ENCODE measurements around the gene ERLEC1.

Gene ERLEC1

DNA sequence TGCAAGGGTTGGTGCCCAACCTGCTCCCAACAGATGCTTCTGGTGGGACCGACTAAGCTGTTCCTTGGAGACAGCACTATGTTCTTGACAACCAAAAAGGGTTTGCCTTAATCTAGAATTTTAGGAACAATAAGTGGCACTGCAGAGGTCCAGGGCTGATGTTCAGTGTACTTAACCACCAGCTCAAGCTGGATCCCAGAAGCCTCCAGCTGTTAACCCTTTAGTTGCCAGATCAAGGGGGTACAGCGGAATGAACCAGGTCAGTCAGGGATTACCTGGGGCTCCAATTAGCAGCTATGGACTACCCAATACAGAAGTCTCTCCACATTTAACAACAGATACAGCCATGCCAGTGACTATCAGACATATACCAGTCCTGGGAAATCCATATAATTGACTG is 69.4 kb downstream of the ERLEC1 start:
- in situ Hi-C loops (cut with MboI; ENCODE audit: low pct_unique_long_range_greater_than_20kb, low sequenced_read_pairs, unreplicated experiment): no loop called here
- TF ChIP-seq, protein P1, sequence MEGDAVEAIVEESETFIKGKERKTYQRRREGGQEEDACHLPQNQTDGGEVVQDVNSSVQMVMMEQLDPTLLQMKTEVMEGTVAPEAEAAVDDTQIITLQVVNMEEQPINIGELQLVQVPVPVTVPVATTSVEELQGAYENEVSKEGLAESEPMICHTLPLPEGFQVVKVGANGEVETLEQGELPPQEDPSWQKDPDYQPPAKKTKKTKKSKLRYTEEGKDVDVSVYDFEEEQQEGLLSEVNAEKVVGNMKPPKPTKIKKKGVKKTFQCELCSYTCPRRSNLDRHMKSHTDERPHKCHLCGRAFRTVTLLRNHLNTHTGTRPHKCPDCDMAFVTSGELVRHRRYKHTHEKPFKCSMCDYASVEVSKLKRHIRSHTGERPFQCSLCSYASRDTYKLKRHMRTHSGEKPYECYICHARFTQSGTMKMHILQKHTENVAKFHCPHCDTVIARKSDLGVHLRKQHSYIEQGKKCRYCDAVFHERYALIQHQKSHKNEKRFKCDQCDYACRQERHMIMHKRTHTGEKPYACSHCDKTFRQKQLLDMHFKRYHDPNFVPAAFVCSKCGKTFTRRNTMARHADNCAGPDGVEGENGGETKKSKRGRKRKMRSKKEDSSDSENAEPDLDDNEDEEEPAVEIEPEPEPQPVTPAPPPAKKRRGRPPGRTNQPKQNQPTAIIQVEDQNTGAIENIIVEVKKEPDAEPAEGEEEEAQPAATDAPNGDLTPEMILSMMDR (IDR thresholded peaks at IDR 0.05; ENCODE audit: extremely low read depth, insufficient read depth, missing control alignments): no peak
- DNase-seq (ENCODE audit: low spot score): no peak

DNA sequence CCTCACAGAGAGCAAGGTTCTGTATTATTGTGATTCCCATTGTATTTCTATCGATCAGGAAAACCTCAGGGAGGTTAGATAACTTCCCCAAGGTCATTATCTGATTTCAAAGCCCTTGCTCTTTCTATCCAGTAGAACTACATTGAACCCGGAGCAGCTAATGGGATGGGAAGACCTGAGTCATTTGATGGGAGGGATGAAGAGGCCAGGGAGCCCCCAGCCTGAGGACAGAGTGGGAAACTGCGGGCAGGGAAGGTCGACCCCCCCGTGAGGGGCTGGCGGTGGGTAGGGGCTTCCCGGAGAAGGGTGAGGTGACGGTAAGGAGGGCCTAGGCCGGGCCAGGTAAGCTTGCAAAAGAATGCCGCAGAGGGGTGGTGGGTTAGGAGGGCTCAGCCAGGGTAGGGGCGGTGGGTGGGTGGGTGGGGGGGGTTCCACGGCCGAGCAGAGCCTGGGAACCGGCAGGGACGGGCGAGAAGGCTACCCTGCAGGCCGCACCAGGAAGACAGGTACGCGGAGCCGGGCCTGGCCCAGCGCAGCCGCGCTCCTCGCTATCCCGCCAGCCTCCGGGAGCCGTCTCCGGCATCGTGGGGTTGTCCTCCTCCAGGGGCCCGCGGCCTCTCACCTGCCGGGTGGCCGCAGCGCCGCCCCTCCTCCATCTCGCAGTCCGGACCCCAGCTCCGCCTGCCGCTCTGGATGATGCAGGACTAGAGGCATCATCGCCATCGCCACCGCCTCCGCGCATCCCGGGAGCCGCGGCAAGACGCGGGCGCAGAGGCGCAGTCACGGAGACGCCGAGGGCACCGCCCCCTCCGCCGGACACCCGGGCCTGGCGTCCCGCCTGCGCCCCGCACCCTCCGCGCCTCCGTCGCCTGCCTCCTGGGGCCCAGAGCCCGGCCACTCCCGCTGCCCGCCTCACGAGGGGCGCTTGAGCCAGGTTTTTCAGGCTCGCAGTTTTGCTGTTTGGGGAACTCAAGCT is 72.7 kb downstream of the ERLEC1 start, which contains the start of gene GPR75:
TSS of gene GPR75 (minus strand) at position 762 of the 976 bp plus-strand sequence. CDS start 5,211 bp downstream, outside the sequence.
- TF ChIP-seq, protein P1 (IDR thresholded peaks at IDR 0.05; ENCODE audit: extremely low read depth, insufficient read depth, missing control alignments): no peak
- in situ Hi-C loops (cut with MboI; ENCODE audit: low pct_unique_long_range_greater_than_20kb, low sequenced_read_pairs, unreplicated experiment): no loop called here
- no peak for DNase-seq (ENCODE audit: low spot score)

DNA sequence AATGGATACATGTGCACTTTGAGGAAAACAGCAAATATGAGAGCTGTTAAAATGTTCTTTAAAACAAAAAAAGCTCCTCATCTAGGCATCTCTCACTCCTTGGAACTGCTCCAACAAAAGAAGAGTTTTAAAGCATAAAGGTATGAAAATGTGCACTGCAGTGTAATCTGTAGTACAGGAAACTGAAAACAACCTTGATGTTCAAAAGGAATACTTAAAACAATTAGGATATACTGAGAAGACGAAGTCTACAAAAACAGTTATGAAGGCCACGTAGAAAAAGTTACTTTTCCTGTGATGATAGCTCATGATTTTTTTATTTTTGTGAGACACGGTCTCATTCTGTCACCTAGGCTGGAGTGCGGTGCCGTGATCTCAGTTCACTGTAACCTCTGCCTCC is 75.0 kb downstream of the ERLEC1 start:
- in situ Hi-C loops (cut with MboI; ENCODE audit: low pct_unique_long_range_greater_than_20kb, low sequenced_read_pairs, unreplicated experiment): no loop called here
- DNase-seq (ENCODE audit: low spot score): no peak
- TF ChIP-seq, protein P1 (IDR thresholded peaks at IDR 0.05; ENCODE audit: extremely low read depth, insufficient read depth, missing control alignments): no peak

DNA sequence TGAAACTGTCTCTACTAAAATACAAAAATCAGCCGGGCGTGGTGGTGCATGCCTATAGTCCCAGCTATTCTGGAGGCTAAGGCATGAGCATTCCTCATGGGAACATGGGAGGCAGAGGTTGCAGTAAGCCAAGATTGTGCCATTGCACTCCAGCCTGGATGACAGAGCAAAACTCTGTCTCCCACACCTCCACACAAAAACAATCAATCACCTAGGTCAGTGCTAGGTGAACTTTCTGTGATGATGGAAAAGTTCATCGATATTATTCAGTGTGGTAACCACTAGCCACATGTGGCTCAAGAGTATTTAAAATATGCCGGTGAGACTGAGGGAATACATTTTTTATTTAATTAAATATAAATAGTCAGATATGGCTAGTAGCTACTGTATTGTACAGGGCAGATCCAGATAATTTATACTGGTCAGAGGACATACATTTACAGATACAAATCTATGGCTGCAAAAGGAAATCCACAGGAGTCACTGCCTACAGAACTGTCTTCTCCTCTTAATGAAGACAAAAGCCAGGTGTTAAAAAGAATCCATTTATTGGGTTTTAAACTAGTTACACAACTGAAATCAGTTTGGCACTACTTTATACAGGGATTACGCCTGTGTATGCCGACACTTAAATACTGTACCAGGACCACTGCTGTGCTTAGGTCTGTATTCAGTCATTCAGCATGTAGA is 76.8 kb downstream of the ERLEC1 start:
- in situ Hi-C loops (cut with MboI; ENCODE audit: low pct_unique_long_range_greater_than_20kb, low sequenced_read_pairs, unreplicated experiment): no loop called here
- no peak for DNase-seq (ENCODE audit: low spot score)
- TF ChIP-seq, protein P1 (IDR thresholded peaks at IDR 0.05; ENCODE audit: extremely low read depth, insufficient read depth, missing control alignments): no peak

DNA sequence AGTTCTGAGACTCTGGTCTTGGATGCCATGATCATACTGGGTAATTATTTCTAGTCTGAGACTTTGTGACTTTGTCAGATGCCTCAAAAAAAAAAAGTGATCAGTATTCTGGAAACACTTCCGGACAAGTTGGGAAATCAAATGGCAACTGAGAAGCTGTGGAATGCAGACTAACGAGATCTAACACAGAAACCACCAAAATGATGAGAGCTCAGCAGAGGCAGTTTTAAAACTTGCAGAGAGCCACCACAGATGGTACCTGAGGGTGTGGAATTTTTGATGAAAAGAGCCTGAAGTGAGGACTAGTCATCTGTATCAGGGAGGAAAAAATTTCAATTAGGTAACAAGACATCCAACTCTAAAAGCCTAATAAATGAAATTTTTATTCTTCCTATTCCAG is 78.4 kb downstream of the ERLEC1 start:
- TF ChIP-seq, protein P1 (IDR thresholded peaks at IDR 0.05; ENCODE audit: extremely low read depth, insufficient read depth, missing control alignments): no peak
- in situ Hi-C loops (cut with MboI; ENCODE audit: low pct_unique_long_range_greater_than_20kb, low sequenced_read_pairs, unreplicated experiment): no loop called here
- DNase-seq (ENCODE audit: low spot score): no peak

DNA sequence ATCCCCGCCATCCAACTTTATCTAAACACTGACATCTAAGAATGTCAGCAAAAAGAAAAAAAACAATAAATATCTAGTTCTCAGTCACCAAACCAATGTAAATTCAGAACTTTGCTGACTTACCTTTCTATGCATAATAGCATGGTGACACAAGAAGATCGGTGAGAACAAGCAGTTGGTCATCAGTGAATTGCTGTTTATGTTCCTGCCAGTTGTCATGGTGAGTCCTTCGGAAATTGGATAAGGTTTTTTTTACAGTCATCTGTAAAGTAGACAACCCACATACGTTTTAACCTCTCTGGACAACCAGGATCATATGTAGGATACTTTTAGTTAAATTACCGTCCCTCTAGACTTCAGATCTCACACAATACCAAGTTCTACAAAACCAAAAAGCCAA is 79.1 kb downstream of the ERLEC1 start:
- no peak for DNase-seq (ENCODE audit: low spot score)
- TF ChIP-seq, protein P1 (IDR thresholded peaks at IDR 0.05; ENCODE audit: extremely low read depth, insufficient read depth, missing control alignments): no peak
- in situ Hi-C loops (cut with MboI; ENCODE audit: low pct_unique_long_range_greater_than_20kb, low sequenced_read_pairs, unreplicated experiment): no loop called here

Data from GM13977 (cell line).